ENCODE measurements around the gene TXNRD2.
A peak's percentile ranks its signal among the peaks of the same experiment; 100 is the strongest.

Gene TXNRD2

GRCh38 chr22:19888131-19888746 is 53.4 kb downstream of the TXNRD2 start:
- Histone ChIP-seq H3K27me3 (ENCODE audit: insufficient read depth, poor library complexity, severe bottlenecking) (no peaks in the 10 kb centered on the region), H3K9me3 (ENCODE audit: severe bottlenecking) (no peaks in the 10 kb centered on the region), H3K36me3 (ENCODE audit: low read depth) (no peaks in the 10 kb centered on the region), H3K4me3 (ENCODE audit: severe bottlenecking) (no peak overlapping the region), H3K4me1 (ENCODE audit: insufficient read depth, poor library complexity, severe bottlenecking) (peaks cover 32% of the 10 kb centered on the region), H3K27ac (ENCODE audit: poor library complexity, severe bottlenecking) (peak overlapping the region; percentile 96)
- DNase-seq (ENCODE audit: low spot score), result peak; percentile 42
- no peak for TF ChIP-seq CTCF (IDR thresholded peaks at IDR 0.05; ENCODE audit: poor library complexity, severe bottlenecking)
- no peak for ATAC-seq (ENCODE audit: low read depth)

DNA sequence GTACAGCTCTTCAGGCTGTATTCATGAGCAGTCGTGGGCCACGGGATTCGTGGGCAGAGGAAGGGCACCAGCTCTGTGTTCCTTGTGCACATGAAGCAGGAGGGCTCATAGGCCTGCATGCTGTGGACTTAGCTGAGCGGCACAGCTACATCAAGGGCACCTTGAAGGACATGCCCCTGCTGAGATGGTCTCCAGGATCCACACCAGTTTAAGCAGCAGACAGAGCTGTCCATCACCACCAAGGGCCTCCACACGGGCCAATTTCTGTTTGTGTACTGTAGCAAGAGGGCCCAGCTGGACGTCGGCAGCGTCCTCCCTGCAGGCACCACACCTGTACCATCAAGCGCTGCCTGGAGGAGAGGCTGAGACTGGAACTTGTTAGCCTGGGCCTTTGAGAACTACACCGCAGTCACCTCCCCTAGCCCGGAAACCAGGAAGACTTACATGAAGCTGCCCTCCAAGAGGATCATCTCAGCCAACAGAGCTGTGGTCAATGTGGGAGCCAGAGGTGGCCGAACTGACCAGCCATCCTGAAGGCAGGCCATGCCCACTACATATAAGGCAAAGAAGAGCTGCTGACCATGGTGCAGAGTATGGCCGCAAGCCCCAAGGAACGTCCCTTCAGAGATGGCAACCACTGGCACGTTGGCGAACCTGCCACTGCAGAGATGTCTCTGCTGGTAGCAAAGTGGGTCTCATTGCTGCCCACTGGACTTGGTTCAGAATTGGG is 54.2 kb downstream of the TXNRD2 start:
- H3K27ac ChIP-seq (ENCODE audit: poor library complexity, severe bottlenecking), result peak overlapping the region; percentile 96
- peaks cover 30% of the 10 kb centered on the region for H3K4me1 ChIP-seq (ENCODE audit: insufficient read depth, poor library complexity, severe bottlenecking)
- peak; percentile 6; the same call in 1 of the 3 replicates for ATAC-seq (ENCODE audit: low read depth)
- DNase-seq (ENCODE audit: low spot score), result peak; percentile 38
- H3K9me3 ChIP-seq (ENCODE audit: severe bottlenecking), result no peaks in the 10 kb centered on the region
- H3K27me3 ChIP-seq (ENCODE audit: insufficient read depth, poor library complexity, severe bottlenecking), result no peaks in the 10 kb centered on the region
- H3K4me3 ChIP-seq (ENCODE audit: severe bottlenecking), result no peak overlapping the region
- H3K36me3 ChIP-seq (ENCODE audit: low read depth), result no peaks in the 10 kb centered on the region
- TF ChIP-seq CTCF (IDR thresholded peaks at IDR 0.05; ENCODE audit: poor library complexity, severe bottlenecking), result no peak

GRCh38 chr22:19886605-19887255 is 54.9 kb downstream of the TXNRD2 start:
- no peak for TF ChIP-seq CTCF (IDR thresholded peaks at IDR 0.05; ENCODE audit: poor library complexity, severe bottlenecking)
- Histone ChIP-seq H3K36me3 (ENCODE audit: low read depth) (no peaks in the 10 kb centered on the region), H3K4me1 (ENCODE audit: insufficient read depth, poor library complexity, severe bottlenecking) (peaks cover 30% of the 10 kb centered on the region), H3K4me3 (ENCODE audit: severe bottlenecking) (no peak overlapping the region), H3K27me3 (ENCODE audit: insufficient read depth, poor library complexity, severe bottlenecking) (no peaks in the 10 kb centered on the region), H3K9me3 (ENCODE audit: severe bottlenecking) (no peaks in the 10 kb centered on the region), H3K27ac (ENCODE audit: poor library complexity, severe bottlenecking) (peak overlapping the region; percentile 96)
- DNase-seq (ENCODE audit: low spot score) (peak; percentile 46), ATAC-seq (ENCODE audit: low read depth) (peak; percentile 34)

- Histone ChIP-seq H3K36me3 (ENCODE audit: low read depth) (no peaks in the 10 kb centered on the region), H3K4me3 (ENCODE audit: severe bottlenecking) (no peak overlapping the region), H3K27me3 (ENCODE audit: insufficient read depth, poor library complexity, severe bottlenecking) (no peaks in the 10 kb centered on the region), H3K9me3 (ENCODE audit: severe bottlenecking) (no peaks in the 10 kb centered on the region), H3K27ac (ENCODE audit: poor library complexity, severe bottlenecking) (peak overlapping the region; percentile 96), H3K4me1 (ENCODE audit: insufficient read depth, poor library complexity, severe bottlenecking) (peaks cover 28% of the 10 kb centered on the region)
- DNase-seq (ENCODE audit: low spot score) (peak; percentile 58), ATAC-seq (ENCODE audit: low read depth) (no peak)
- no peak for TF ChIP-seq CTCF (IDR thresholded peaks at IDR 0.05; ENCODE audit: poor library complexity, severe bottlenecking)
Observed at GRCh38 chr22:19885841-19886592, 55.6 kb downstream of the TXNRD2 start.
